ENCODE results near the gene RPGRIP1L.

Gene RPGRIP1L

GRCh38 chr16:53643474-53643873, 60.2 kb downstream of the RPGRIP1L start:
- DNase-seq: no peak

DNA sequence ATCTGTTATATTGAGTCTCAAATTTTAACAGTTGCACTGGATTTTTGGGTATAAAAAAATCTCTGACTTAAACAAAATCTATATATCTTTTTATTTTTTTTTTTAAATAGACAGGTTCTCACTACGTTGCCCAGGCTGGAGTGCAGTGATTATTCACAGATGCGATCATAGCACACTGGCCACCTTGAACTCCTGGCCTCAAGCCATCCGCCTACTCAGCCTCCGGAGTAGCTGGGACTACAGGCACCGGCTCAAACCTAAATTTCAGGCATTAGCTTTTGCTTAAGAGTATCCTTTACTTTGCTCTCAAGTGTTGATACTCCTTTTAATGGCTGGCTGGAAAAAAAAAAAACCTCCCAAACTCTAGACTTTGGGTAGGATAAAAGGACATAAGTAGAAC, 61.6 kb downstream of the RPGRIP1L start:
- no peak for DNase-seq

GRCh38 chr16:53636978-53637377, 66.7 kb downstream of the RPGRIP1L start:
- no peak for DNase-seq

DNA sequence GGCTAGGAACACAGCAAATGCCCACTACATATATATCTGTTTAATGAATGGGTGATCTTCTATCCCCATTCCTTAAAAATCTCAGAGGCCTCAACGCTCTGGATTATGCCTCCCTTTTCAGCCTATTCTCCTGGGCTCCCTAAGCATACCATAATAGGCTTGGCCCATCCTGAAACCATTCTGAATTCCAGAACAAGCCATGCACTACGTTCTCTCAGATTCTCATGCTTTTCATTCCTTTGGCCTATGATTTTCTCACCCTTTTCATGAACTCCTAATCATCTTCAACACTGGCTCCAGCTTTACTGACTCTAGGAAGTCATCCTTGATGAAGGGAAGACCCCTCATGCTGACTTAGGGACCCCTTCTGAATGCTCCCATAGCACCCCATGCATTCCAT, 71.1 kb downstream of the RPGRIP1L start:
- DNase-seq: no peak

- DNase-seq: no peak
Measured at GRCh38 chr16:53631236-53632025, 72.2 kb downstream of the RPGRIP1L start.

- DNase-seq: no peak
Measured at GRCh38 chr16:53629607-53630312, 73.9 kb downstream of the RPGRIP1L start.

DNA sequence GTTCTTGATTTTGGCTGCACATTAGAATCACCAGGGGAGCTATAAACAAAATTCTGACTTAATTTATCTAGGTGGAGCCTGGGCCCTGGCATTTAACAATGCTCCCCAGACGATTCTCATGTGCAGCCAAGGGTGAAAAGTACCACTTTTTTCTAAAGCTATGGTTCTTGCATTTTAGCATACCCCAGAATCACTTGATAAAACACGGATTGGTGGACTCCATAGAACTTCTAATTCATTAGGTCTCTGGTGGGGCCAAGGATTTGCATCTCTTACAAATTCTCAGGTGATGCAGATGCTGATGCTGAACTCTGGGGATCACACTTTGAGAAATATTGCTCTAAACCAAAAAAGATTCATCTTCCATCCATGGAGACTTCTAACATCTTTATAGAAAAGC, 74.5 kb downstream of the RPGRIP1L start:
- no peak for DNase-seq

- DNase-seq: no peak
Measured at GRCh38 chr16:53626811-53627210, 76.8 kb downstream of the RPGRIP1L start.

- no peak for DNase-seq
Measured at GRCh38 chr16:53626161-53626560, 77.5 kb downstream of the RPGRIP1L start.

- no peak for DNase-seq
Measured at GRCh38 chr16:53625221-53625620, 78.4 kb downstream of the RPGRIP1L start.

DNA sequence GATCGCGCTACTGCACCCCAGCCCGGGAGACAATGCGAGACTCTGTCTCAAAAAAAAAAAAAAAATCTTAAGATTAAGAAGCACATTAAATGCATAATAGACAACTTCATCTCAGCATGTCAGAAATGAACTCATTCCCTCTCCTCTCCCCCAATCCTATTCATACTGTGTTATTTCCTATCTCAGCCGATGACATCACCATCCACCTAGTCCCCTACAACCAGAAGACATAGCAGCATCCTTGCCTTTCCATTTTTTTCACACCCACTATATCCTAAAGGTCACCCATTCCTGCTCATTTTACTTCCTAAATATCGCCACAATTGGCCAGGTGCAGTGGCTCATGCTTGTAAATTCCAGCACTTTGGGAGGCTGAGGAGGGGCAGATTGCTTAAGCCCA, 81.3 kb downstream of the RPGRIP1L start:
- DNase-seq: no peak

- DNase-seq: no peak
Measured at GRCh38 chr16:53620476-53620875, 83.2 kb downstream of the RPGRIP1L start.

DNA sequence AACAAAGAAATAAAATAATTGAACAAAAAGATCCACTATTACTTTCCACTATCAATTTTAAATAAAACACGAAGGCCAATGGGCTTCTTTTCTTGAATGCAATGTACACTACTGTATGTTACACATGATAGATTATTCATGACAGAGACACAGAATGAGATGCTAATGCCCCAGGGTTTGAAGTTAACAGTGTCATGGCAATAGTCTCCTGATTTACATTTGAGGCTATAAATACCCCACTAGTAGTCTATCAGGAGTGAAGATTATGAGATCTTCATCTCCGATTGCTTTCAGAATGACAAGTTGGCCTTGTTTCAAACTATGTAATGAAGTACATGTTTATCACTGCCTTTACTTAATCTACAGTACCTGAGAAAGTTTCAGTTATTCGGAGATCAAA, 84.4 kb downstream of the RPGRIP1L start:
- DNase-seq: no peak

- DNase-seq: no peak
Measured at GRCh38 chr16:53614346-53614745, 89.3 kb downstream of the RPGRIP1L start.

DNA sequence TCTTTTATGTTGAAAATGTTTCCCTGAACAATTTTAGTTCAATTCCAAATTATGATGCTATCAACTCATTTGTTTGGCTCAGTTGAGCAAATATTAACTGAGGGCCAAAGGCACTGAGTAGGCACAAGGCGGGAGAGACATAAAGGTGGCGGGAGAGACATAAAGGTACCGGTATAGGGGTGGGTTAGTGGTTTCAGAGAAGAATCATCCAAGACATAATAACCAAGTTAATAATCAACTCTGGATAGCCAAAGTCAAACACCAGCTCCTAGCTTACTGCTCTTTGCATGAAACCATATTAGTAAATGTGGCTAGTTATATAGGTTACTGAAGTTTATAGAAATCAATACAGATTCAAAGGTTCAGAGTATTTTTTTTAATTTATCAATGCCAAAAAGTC, 91.7 kb downstream of the RPGRIP1L start:
- no peak for DNase-seq

- no peak for DNase-seq
Measured at GRCh38 chr16:53611179-53611696, 92.4 kb downstream of the RPGRIP1L start.

- no peak for DNase-seq
Measured at GRCh38 chr16:53609536-53609935, 94.1 kb downstream of the RPGRIP1L start.

DNA sequence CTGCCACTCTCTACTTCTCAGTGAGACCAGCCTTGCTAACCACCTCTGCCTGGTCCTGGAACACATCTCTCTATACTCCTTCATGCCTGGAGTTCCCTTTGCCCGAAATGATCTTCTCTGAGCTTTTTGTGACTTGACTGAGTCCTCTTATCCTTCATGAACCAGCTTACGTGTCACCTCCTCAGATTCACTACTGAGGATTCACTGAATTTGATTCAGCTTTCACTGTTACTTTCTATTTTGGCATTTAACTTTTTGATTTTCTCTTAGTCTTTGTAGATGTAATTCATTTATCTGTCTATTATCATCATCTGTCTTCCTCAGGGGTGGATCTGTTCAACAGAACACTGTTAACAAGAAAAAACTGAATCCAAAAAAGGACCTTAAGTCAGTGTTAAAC, 95.6 kb downstream of the RPGRIP1L start:
- DNase-seq: no peak

DNA sequence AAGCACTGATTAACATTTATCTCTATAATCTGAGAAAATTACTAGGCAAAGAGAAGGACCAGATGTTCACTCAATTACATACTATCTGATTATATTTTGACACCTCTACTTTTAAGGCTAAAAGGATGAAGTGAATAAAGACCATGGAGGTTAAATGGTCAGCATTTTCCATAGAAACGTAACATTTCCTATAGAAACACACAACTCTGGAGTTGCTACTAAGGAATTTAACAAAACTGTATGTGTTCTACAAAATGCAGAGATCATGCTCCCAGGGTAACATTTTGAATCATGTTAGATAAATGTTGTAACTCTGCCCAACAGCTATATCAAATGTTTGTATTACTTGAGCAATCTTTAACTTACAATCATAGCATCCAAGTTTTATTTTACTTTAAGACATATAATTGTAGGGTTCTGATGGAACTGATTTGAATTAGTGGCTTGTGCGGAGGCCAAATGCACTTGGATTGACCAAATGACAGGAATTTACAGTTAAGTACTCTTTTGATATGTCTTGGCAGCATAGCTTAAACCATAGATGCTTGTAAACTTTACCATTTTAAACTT, 97.7 kb downstream of the RPGRIP1L start:
- DNase-seq: no peak

DNA sequence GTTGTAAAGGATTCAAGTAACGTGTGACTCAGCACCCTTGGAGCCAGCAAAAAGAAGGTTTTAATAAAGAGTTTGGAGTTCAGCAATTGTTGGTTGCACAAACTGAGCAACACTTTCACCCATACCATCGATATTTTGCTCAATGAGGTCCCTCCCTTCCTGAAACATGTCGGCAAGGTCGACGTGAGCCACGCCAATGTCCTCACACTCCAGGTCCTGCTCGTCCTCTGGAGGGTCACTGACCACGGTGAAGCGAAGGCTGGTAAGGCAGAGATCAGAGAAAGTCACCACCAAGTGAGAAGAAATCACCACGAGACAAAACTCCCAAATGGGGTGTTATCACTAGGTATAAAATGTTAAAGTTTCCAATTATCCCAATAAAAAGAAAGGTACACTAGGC, 98.3 kb downstream of the RPGRIP1L start:
- DNase-seq: no peak

DNA sequence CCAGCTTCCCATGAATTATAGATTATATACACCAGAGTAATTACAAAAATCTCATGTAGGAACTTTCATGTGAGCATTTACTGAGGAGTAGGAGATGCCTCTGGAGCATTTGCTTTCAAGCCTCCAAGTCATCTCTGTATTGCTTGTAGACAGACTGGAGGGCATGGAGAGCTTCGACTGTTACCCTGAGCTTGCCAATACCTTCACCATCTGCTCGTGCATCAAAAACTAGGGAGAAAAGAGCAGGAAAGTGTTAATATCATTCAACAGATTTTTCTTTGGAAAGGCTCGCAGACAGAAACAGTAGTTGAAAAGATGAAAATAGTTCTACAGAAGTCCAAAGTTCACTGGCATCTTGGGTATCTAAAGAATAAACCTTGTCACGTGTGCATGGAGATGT, 101.7 kb downstream of the RPGRIP1L start:
- no peak for DNase-seq

DNA sequence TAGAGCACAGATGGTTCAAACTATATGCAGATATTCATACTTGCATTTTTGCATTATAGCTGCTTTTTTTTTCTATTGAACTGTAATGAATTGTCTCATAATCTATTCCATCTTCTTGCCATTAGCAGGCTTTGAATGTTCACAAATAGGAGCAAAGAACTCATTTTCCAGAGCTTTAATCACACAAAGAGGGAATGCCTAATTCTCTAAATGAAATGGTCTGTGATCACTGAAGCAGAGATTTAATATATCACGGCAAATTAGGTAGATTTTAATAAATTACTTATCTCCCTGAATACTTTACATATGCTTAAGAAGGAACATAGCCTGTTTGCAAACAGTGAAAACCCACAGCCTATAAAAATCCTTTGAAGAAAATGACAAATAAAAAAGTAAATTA, 103.0 kb downstream of the RPGRIP1L start:
- DNase-seq: no peak

- no peak for DNase-seq
Measured at GRCh38 chr16:53600126-53600525, 103.5 kb downstream of the RPGRIP1L start.

DNA sequence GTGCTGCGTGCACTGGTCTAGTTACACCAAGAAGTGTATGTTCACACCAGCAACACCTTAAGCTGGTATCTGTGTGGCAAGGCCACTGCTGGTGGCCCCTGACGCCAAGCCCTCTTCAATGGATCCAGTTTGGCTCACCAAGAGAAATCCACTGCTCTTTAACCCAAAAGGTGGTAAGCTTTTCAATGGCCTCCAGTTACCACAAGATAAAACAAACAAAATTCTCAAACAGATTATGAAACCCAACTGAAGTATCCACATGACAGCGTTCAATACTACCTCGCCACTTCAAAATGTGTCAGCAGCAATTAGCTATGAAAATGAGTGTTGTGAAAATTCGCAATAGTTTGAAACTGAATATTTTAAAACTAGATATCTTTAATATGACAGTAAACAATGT, 104.1 kb downstream of the RPGRIP1L start:
- DNase-seq: no peak
